COLO668 (cell line): ENCODE measurements around the gene CAMTA1.

Experiments
- DNase-seq: peaks from one replicate; lab custom pipeline; 2025; ENCODE audit not compliant: unreplicated experiment; lab: John Stamatoyannopoulos, UW

Gene CAMTA1

GRCh38 chr1:7671146-7671465 lies 885.9 kb downstream of the CAMTA1 start:
- DNase-seq = no peak

- no peak for DNase-seq
Observed at GRCh38 chr1:7671676-7672075, 886.4 kb downstream of the CAMTA1 start.

GRCh38 chr1:7672864-7673263 lies 887.6 kb downstream of the CAMTA1 start:
- DNase-seq = no peak

GRCh38 chr1:7674972-7675371 lies 889.7 kb downstream of the CAMTA1 start:
- no peak for DNase-seq

DNA sequence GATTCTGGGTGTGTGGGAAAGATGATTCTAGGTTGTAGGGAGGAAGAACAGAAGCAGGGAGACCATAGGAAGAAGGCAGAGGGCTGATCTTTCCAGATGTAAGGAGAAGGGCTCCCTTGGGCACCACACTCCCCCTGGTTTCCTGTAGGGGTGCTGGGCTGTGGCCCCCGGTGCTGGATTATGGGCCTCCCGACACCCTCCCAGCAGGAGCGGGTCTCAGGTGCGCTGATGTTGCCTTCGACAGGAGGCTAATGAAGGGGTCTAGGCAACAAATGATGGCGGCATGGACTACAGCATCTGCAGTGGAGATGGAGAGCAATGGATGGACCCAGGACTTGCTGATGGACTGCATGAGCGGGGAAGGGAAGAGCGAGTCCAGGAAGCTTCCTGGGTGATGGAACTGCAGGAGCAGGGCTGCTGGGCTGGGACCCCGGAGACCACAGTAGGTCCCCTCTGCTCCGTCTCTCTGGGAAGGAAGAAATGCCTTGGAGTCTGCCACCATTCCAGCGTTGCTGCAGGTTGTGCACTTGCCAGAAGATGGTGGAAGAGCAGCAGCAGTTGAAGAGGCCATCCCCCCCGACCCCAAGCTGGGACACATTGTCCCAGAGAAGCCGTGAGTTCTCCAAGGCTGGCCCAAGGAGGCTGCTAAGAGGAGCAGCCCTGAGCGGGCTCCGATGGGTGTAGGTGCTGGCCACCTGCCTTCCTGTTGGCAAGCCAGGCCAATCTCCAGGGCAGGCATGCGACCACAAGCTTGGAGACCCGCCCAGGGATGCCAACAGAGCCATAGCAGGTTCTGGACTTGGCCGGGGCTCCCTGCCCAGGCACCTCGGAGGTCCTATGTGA lies 890.4 kb downstream of the CAMTA1 start:
- DNase-seq = no peak

GRCh38 chr1:7676274-7676945 lies 891.2 kb downstream of the CAMTA1 start:
- DNase-seq = no peak

GRCh38 chr1:7677111-7677510 lies 891.9 kb downstream of the CAMTA1 start:
- DNase-seq = no peak

- no peak for DNase-seq
Observed at GRCh38 chr1:7677815-7678214, 892.6 kb downstream of the CAMTA1 start.

GRCh38 chr1:7678491-7679158 lies 893.4 kb downstream of the CAMTA1 start:
- DNase-seq = no peak

- DNase-seq = no peak
Observed at GRCh38 chr1:7679159-7679872, 894.1 kb downstream of the CAMTA1 start.

- DNase-seq = no peak
Observed at GRCh38 chr1:7679873-7680206, 894.6 kb downstream of the CAMTA1 start.

DNA sequence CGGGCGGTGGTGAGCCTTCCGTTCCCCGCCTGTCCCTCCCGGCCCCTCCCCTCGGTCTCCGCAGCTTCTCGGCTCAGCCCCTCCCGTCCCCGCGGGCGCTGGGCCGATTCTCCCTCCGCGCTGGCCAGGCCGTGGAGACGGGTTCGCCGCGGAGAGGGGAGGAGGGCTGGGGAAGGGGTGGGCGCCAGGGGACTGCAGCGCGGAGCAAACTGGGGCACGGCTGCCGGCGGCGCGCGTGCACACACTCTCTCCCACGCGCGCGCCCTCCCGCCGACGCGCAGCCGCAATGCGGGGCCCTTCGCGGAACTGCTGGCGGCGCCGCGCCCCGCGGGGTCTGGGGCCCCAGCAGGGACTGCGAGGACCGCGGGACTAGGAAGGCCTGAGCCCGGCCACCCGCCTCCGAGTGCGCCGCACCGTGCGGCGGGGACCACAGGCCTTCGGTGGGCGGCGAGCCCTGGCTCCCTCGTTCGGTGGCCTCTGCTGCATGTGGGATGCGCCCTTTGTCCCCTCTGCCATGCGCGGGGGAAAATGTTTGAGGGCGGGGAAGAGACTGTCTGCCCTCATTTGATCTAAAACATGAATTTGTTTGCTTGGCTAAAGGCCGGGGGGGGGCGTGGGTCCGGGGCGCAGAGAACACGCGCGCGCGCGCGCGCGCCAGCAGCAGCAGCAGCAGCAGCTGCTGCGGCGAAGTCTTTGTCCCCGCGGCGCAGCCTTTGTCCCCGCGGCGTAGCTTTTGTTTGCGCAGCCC lies 895.1 kb downstream of the CAMTA1 start:
- DNase-seq = peak; percentile 92

DNA sequence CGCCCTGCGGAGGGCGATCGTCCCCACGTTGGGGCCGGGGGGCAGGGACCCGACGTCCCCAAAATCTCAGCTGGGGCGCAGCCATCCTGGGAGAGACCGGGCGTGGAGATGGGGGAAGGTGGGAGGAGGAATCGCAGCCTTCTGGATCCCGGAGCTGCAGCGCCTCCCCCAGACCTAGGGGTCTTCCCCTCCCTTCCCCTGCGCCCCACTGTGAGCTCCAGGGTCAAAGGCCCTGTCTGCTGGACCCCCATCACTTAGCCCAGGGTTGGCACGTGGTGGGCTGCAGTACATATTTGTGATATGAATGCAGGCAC lies 895.7 kb downstream of the CAMTA1 start:
- no peak for DNase-seq

GRCh38 chr1:7681401-7681800 lies 896.1 kb downstream of the CAMTA1 start:
- peak; percentile 38 for DNase-seq

DNA sequence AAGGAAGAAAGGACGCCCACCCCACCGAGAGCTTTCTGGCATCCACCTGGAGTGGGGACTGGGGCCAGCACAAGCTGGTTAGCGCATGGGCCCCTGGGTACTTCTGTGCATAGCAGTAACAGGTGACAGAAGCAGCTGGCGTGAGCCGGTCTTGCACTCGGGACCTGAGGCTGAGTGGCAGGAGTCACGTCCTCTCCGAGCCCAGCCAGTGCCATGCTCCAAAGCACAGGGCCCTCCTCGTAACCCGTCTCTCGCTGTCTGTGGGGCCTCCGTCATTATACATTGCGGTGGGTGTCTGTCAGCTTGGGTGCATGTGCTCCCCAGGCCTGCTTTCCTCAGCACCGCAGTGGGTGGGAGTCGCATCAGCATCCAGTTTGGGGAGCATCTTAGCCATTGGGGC lies 898.3 kb downstream of the CAMTA1 start:
- DNase-seq = no peak

- no peak for DNase-seq
Observed at GRCh38 chr1:7684132-7684531, 898.9 kb downstream of the CAMTA1 start.

DNA sequence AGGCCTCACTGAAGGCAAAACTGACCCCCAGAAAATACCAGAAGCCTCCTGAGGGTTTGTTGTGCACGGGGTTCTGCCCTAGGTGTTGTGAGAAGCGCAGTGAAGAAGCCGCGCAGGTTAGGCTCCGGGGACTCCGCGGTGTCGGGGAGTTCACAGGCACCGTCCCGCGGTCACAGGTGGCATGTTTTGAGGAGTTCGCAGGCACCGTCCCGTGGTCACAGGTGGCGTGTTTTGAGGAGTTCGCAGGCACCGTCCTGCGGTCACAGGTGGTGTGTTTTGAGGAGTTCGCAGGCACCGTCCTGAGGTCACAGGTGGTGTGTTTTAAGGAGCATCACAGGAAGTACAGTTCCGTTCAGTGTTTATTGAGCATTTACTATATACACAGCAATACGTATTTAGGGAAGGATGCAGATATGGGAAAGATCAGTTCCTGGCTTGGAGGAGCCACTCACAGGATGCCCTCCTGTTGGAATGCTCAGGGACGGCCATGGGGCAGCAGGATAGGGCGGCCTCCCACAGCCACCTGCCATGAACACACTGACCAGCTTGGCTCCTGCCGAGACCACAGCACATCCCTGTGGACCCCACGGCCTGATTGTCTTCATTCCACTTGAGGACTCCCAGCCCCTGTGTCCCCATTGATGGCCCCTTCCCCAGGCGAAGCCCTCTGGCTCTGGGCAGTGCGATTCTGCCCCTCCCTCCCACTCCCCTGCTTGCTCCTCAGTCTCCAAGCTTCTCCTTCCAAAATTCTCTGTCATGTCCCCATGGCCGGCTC lies 899.8 kb downstream of the CAMTA1 start:
- no peak for DNase-seq

DNA sequence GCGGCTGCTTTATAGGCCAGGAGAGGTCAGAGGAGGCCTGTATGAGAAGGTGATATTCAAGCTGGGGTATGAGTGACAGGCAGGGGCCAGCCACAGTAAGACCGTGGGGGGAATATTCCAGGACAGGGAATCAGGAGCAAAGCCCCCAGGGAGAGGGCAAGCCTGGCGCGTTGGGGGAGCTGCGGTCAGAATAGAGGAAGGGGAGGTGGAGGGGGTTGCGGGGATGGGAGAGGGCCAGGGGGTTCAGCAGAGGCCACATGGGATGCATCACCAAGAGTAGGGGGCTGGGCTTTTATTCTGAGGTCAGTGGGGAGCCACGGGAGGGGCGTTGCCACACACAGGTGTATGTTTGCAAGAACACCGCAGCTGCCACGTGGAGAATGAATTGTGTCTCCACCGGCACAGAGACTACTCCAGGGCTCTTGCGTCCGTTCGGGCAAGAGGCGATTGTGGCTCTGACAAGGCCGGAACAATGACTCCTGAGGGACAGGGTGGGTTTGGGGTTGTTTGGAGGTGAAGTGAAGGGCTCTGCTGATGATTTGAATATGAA lies 901.1 kb downstream of the CAMTA1 start:
- DNase-seq = no peak

GRCh38 chr1:7687411-7687810 lies 902.2 kb downstream of the CAMTA1 start:
- DNase-seq = no peak

DNA sequence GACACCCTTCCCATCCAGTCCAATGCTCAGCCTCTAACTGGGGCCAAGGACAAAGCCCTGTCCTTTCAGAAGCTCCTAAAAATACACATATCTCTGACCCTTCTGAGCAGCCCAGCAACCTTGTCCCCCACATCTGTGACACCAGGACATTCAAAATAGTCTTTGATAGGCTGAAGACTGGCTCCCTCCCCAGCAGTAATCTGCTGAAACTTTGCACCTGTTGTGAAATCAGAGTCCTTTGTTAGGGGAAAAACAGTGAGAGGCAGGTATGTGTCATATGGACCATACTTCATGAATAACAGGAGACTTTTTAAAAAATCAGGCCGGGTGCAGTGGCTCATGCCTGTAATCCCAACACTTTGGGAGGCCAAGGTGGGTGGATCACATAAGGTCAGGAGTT lies 903.4 kb downstream of the CAMTA1 start:
- DNase-seq = no peak
